HCT116 (cell line): ENCODE measurements around the gene KCNK3.

ENCODE experiments used
- CTCF ChIP-seq, 3 experiments: fragments of 200-600 bp in 1 of 3; sonication (generic) in 1 of 3; IDR thresholded peaks in 2 of 3; conservative IDR thresholded peaks in 1 of 3; 2 replicates each; pipeline ENCODE4 v1.5.1; 2012 to 2017; ENCODE audit warnings: low read depth in 2 of 3, low read length in 2 of 3, antibody characterized with exemption in 1 of 3, borderline replicate concordance in 1 of 3, control low read depth in 1 of 3, mild to moderate bottlenecking in 1 of 3, mixed read lengths in 1 of 3, mixed run types in 1 of 3, moderate library complexity in 1 of 3; ENCODE audit not compliant: insufficient read depth in 1 of 3
- MAX ChIP-seq: IDR thresholded peaks from 2 replicates; pipeline ENCODE4 v1.6.1; 2012
- POLR2A ChIP-seq: IDR thresholded peaks from 2 replicates; pipeline ENCODE4 v1.7.0; 2011; ENCODE audit warnings: borderline replicate concordance; ENCODE audit not compliant: insufficient read depth, insufficient read length; ENCODE audit errors: extremely low read depth
- POLR2AphosphoS5 ChIP-seq: IDR thresholded peaks from 2 replicates; pipeline ENCODE4 v1.6.1; 2011; ENCODE audit warnings: mild to moderate bottlenecking, low read depth, low read length, moderate library complexity
- SIN3A ChIP-seq: IDR thresholded peaks from 2 replicates; pipeline ENCODE4 v1.6.1; 2012; ENCODE audit warnings: low read depth

- TF ChIP-seq CTCF (IDR thresholded peaks at IDR 0.05 in 2 of 3, conservative IDR thresholded peaks at IDR 0.05 in 1 of 3; ENCODE audit: borderline replicate concordance in 1 of 3, insufficient read depth in 1 of 3, low read depth in 2 of 3, low read length in 2 of 3): no peak
- TF ChIP-seq POLR2A: no peak
- TF ChIP-seq SIN3A: no peak
- TF ChIP-seq POLR2AphosphoS5: no peak
- no peak for TF ChIP-seq MAX
Measured at GRCh38 chr2:26732446-26732845, 39.9 kb downstream of the KCNK3 start.
